ENCODE measurements around the gene UCN2.

DNA sequence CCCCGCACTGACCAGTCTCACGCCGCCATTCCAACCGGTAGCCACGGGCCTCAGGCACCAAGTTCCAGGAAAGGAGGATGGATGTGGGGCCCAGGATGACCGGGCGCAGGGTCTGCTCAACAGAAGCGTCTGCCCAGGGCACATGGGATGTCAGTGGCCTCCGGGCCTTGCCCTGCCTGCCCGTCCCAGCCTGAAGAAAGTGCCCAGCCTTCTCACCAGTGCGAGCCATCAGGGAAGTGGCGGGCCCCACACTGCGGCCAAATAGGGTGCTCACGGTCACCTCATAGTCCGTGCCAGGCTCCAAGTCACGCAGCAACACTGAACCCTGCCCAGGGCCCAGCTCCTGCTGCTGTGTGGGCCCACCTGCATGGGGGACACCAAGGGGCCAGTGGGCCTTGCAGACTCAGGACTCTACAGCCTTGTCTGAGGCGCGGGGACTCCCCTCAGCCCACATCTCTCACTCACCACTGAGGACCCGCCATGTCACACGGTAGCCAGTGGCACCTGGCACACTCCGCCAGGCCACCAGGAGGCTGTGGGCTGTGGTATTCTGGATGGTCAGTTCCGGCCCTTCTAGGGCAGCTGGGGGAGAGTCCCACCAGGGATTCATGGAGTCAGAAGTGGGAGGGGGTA, 28.4 kb upstream of the UCN2 start:
- no peak for TF ChIP-seq POLR2A (IDR thresholded peaks at IDR 0.05)
- TF ChIP-seq, protein P1, sequence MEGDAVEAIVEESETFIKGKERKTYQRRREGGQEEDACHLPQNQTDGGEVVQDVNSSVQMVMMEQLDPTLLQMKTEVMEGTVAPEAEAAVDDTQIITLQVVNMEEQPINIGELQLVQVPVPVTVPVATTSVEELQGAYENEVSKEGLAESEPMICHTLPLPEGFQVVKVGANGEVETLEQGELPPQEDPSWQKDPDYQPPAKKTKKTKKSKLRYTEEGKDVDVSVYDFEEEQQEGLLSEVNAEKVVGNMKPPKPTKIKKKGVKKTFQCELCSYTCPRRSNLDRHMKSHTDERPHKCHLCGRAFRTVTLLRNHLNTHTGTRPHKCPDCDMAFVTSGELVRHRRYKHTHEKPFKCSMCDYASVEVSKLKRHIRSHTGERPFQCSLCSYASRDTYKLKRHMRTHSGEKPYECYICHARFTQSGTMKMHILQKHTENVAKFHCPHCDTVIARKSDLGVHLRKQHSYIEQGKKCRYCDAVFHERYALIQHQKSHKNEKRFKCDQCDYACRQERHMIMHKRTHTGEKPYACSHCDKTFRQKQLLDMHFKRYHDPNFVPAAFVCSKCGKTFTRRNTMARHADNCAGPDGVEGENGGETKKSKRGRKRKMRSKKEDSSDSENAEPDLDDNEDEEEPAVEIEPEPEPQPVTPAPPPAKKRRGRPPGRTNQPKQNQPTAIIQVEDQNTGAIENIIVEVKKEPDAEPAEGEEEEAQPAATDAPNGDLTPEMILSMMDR (IDR thresholded peaks at IDR 0.05): no peak

Measured in tibial nerve (tissue), 3 donors.